Measurements from ENCODE around the gene MBNL2. TPM values are rescaled to one million over a fixed set of nuclear protein-coding genes. Genes with fewer than 3 reads are reported as not detected.

The MBNL2 gene
- total RNA-seq, 1 donor from 2014 or later = 71.8 TPM

DNA sequence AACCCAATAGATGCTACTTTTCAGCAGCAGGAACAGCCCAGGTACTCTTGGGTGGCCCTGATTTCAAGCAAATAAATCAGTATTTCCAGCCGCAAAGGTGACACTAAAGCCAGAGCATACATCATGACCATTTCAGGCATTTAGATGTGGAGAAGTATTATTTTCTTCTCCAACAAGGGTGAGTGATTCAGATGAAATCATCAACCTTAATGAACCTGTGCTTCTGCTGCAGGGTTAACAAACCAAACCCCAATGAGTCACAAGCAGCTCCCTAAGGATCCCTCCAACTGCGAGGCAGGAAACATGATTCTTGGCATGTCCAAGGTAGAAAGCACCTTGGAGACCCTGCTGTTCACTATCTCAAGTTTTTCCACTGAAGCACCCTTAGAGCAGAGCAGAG, 32.7 kb downstream of the MBNL2 start:
- no peak for DNase-seq (ENCODE audit: low spot score in 2 of 2, unreplicated experiment in 2 of 2)
- H3K36me3 Mint-ChIP-seq = no peaks in the 10 kb centered on the region

GRCh38 chr13:97255515-97256021, 33.4 kb downstream of the MBNL2 start:
- Mint-ChIP-seq H3K4me3 (no peak overlapping the region), H3K27ac (peak overlapping the region; percentile 88), H3K4me1 (peaks cover 68% of the 10 kb centered on the region), H3K27me3 (ENCODE audit: low read depth) (no peaks in the 10 kb centered on the region), H3K9me3 (no peaks in the 10 kb centered on the region), H3K36me3 (no peaks in the 10 kb centered on the region)
- no peak for DNase-seq (ENCODE audit: low spot score in 2 of 2, unreplicated experiment in 2 of 2)
- no peak for TF ChIP-seq CTCF (IDR thresholded peaks at IDR 0.05; ENCODE audit: unreplicated experiment)

More for the DNA sequence above, 32.7 kb downstream of the MBNL2 start:
- no peaks in the 10 kb centered on the region for H3K27me3 Mint-ChIP-seq (ENCODE audit: low read depth)
- TF ChIP-seq CTCF (IDR thresholded peaks at IDR 0.05; ENCODE audit: unreplicated experiment) = no peak
- H3K9me3 Mint-ChIP-seq = no peaks in the 10 kb centered on the region
- H3K27ac Mint-ChIP-seq = peak overlapping the region; percentile 28
- peaks cover 68% of the 10 kb centered on the region for H3K4me1 Mint-ChIP-seq
- H3K4me3 Mint-ChIP-seq = no peak overlapping the region

- DNase-seq (ENCODE audit: low spot score in 2 of 2, unreplicated experiment in 2 of 2) = no peak
Measured at GRCh38 chr13:97256343-97256783, 34.2 kb downstream of the MBNL2 start.

DNA sequence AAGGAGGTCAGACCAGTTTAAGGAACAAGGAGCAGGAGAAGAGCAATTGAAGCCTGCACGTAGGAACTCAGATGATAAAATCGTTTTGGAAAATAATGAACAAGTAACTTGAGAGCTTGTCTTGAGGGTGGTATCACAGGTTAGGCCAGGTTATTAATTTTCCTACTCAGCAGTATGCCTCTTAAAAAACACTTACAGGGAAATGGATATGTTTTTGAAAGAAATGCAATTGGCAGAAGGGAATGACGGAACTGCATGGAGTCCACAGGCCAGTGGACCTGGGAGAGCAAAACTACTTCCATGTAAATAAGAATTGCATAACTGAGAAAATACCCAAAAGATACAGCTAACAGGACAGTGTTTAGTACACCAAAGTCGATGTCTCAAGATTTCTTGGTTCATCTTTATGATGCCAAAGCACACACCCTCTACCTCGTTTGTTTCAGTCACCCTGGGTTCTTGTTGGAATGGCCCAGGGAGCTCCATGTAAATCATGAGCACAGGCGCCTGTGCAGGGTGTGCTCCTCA, 35.2 kb downstream of the MBNL2 start:
- TF ChIP-seq CTCF (IDR thresholded peaks at IDR 0.05; ENCODE audit: unreplicated experiment) = no peak
- H3K4me3 Mint-ChIP-seq = no peak overlapping the region
- H3K27me3 Mint-ChIP-seq (ENCODE audit: low read depth) = no peaks in the 10 kb centered on the region
- peaks cover 78% of the 10 kb centered on the region for H3K4me1 Mint-ChIP-seq
- no peaks in the 10 kb centered on the region for H3K9me3 Mint-ChIP-seq
- H3K36me3 Mint-ChIP-seq = no peaks in the 10 kb centered on the region
- H3K27ac Mint-ChIP-seq = peak overlapping the region; percentile 88
- no peak for DNase-seq (ENCODE audit: low spot score in 2 of 2, unreplicated experiment in 2 of 2)

More at GRCh38 chr13:97256343-97256783, 34.2 kb downstream of the MBNL2 start:
- Mint-ChIP-seq H3K9me3 (no peaks in the 10 kb centered on the region), H3K27me3 (ENCODE audit: low read depth) (no peaks in the 10 kb centered on the region), H3K4me1 (peaks cover 69% of the 10 kb centered on the region), H3K27ac (peak overlapping the region; percentile 88), H3K4me3 (no peak overlapping the region), H3K36me3 (no peaks in the 10 kb centered on the region)
- no peak for TF ChIP-seq CTCF (IDR thresholded peaks at IDR 0.05; ENCODE audit: unreplicated experiment)

- H3K9me3 Mint-ChIP-seq = no peaks in the 10 kb centered on the region
Measured at GRCh38 chr13:97257800-97258799, 36.0 kb downstream of the MBNL2 start.

More at GRCh38 chr13:97257800-97258799, 36.0 kb downstream of the MBNL2 start:
- Mint-ChIP-seq H3K36me3 (peaks cover 3% of the 10 kb centered on the region), H3K4me3 (no peak overlapping the region), H3K27me3 (ENCODE audit: low read depth) (no peaks in the 10 kb centered on the region), H3K27ac (peak overlapping the region; percentile 88), H3K4me1 (peaks cover 76% of the 10 kb centered on the region)
- no peak for DNase-seq (ENCODE audit: low spot score in 2 of 2, unreplicated experiment in 2 of 2)
- TF ChIP-seq CTCF (IDR thresholded peaks at IDR 0.05; ENCODE audit: unreplicated experiment) = no peak

Data from mesothelial cell of epicardium (in vitro differentiated cells).